SK-N-SH treated with all-trans-retinoic acid at 6 μM for 48 hours (cell line): Measurements from ENCODE around the gene U2SURP.

Source experiments
- ISL1 ChIP-seq: fragments of 250-450 bp; sonication (Bioruptor Pico); IDR thresholded peaks from 2 replicates; pipeline ENCODE4 v2.1.2; 2022; ENCODE audit warnings: mild to moderate bottlenecking, moderate library complexity
- RARB ChIP-seq: fragments of 250-450 bp; sonication (Bioruptor Pico); IDR thresholded peaks from 2 replicates; pipeline ENCODE4 v1.8.0; 2021; ENCODE audit warnings: mild to moderate bottlenecking, moderate library complexity
- TOX ChIP-seq: fragments of 250-450 bp; sonication (Bioruptor Pico); IDR thresholded peaks from 2 replicates; pipeline ENCODE4 v1.8.0; 2021; ENCODE audit warnings: mild to moderate bottlenecking, moderate library complexity, borderline replicate concordance
- ZFP30 ChIP-seq: fragments of 450-650 bp; formaldehyde crosslinking; IDR thresholded peaks from 2 replicates; pipeline ENCODE4 v1.5.0; 2022; ENCODE audit warnings: mild to moderate bottlenecking, moderate library complexity
- TF ChIP-seq, protein P1 (sequence below): fragments of 250-450 bp; sonication (Bioruptor Pico); IDR thresholded peaks from 2 replicates; pipeline ENCODE4 v1.5.0; 2020; ENCODE audit warnings: mild to moderate bottlenecking, moderate library complexity
- TF ChIP-seq, protein P2 (sequence below): fragments of 250-450 bp; sonication (Bioruptor Pico); IDR thresholded peaks from 2 replicates; pipeline ENCODE4 v1.8.0; 2020; ENCODE audit warnings: mild to moderate bottlenecking, moderate library complexity, borderline replicate concordance

DNA sequence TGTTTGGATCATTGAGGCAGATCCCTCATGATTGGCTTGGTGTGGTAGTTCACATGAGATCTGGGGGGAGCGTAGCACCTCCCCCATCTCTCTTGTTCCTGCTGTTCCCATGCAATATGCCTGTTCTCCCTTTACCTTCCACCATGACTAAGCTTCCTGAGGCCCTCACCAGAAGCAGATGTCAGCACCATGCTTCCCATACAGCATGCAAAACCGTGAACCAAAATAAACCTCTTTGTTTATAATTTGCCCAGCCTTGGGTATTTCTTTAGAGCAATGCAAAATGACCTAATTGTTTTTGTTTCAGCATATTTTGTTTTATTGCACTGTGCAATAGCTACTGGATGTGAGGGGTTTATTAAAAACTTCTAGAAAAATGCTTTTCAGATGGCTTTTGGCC lies 61.6 kb downstream of the U2SURP start:
- TF ChIP-seq, protein P1, sequence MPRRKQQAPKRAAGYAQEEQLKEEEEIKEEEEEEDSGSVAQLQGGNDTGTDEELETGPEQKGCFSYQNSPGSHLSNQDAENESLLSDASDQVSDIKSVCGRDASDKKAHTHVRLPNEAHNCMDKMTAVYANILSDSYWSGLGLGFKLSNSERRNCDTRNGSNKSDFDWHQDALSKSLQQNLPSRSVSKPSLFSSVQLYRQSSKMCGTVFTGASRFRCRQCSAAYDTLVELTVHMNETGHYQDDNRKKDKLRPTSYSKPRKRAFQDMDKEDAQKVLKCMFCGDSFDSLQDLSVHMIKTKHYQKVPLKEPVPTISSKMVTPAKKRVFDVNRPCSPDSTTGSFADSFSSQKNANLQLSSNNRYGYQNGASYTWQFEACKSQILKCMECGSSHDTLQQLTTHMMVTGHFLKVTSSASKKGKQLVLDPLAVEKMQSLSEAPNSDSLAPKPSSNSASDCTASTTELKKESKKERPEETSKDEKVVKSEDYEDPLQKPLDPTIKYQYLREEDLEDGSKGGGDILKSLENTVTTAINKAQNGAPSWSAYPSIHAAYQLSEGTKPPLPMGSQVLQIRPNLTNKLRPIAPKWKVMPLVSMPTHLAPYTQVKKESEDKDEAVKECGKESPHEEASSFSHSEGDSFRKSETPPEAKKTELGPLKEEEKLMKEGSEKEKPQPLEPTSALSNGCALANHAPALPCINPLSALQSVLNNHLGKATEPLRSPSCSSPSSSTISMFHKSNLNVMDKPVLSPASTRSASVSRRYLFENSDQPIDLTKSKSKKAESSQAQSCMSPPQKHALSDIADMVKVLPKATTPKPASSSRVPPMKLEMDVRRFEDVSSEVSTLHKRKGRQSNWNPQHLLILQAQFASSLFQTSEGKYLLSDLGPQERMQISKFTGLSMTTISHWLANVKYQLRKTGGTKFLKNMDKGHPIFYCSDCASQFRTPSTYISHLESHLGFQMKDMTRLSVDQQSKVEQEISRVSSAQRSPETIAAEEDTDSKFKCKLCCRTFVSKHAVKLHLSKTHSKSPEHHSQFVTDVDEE, result no peak
- TF ChIP-seq, protein P2, sequence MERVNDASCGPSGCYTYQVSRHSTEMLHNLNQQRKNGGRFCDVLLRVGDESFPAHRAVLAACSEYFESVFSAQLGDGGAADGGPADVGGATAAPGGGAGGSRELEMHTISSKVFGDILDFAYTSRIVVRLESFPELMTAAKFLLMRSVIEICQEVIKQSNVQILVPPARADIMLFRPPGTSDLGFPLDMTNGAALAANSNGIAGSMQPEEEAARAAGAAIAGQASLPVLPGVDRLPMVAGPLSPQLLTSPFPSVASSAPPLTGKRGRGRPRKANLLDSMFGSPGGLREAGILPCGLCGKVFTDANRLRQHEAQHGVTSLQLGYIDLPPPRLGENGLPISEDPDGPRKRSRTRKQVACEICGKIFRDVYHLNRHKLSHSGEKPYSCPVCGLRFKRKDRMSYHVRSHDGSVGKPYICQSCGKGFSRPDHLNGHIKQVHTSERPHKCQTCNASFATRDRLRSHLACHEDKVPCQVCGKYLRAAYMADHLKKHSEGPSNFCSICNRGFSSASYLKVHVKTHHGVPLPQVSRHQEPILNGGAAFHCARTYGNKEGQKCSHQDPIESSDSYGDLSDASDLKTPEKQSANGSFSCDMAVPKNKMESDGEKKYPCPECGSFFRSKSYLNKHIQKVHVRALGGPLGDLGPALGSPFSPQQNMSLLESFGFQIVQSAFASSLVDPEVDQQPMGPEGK (CRISPR knock-in tag), result no peak
- TF ChIP-seq RARB (CRISPR knock-in tag), result no peak
- TF ChIP-seq ISL1 (CRISPR knock-in tag), result no peak
- TF ChIP-seq ZFP30 (CRISPR knock-in tag), result no peak
- no peak for TF ChIP-seq TOX (CRISPR knock-in tag)
